ENCODE data around the gene AP1S3.

The AP1S3 gene

DNA sequence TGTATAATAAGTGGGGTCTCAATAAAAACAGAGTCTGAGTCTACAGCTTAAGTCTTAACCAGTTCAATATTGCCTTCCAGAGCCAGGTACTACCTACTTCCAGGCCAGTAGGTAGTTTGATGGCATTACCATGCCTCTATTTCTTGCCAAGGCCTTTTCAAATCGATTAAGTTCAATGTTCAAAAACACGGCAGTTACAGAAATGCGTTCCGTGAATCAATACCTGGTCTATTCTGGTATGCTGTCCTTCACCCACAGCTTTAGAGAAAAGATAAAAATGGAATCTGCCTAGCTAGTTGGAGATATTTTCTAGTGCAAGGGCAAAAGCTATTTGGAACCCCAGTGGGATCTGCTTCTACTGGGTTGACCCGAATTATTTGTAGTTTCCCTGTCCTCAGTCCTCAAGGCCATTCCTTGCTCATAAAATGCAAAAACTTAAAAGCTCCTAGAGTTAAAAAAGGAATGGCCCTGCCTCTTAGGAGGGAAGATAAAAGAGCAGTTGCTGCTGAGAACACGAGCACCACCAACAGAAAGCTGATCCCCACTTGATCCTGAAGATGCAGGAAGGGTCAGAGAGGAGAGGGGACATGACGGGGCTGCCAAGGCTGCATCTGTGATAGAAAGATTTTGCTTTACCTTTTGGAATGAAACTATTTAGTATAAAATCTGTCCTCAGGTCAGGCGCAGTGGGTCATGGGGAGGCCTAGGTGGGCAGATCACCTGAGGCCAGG lies 125.6 kb downstream of the AP1S3 start:
- Histone ChIP-seq H3K27me3 (ENCODE audit: control insufficient read depth, insufficient read depth, low read length) (no peaks in the 10 kb centered on the region), H3K36me3 (ENCODE audit: control insufficient read depth, insufficient read depth, low read length) (peaks cover 8% of the 10 kb centered on the region), H3K9ac (ENCODE audit: low read depth, low read length) (no peak overlapping the region), H3K4me1 (ENCODE audit: control insufficient read depth, insufficient read depth, low read length) (no peaks in the 10 kb centered on the region), H3K9me3 (ENCODE audit: control insufficient read depth, insufficient read depth, low read length) (no peaks in the 10 kb centered on the region), H3K4me3 (ENCODE audit: low read depth, low read length) (no peak overlapping the region)
